ENCODE results near the gene KNDC1. TPM values are rescaled to one million over a fixed set of nuclear protein-coding genes. Genes with fewer than 3 reads are reported as not detected.

KNDC1 gene
- total and polyA plus RNA-seq, 2 donors (not counting 3 experiments of a cell fraction or from before 2014, with no cell fraction given), result not detected

DNA sequence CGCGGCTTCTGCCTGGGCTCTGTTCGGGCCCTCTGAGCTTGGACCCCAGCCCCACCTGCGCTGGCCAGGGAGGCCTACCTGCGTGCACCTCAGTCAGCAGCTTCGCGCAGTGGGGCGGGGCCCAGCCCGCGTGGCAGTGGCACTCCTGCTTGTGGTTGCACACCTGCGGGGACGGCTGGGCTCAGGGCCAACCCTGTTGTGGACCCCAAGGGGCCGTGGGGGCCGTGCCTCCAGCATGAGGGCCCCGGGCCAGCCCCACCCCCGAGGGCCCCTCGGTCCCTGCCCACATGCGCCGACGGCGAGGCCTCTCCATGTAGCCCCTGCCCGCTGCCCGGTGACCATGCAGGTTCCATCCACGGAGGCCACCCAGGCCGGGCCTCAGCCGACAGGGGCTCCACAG is 109.3 kb downstream of the KNDC1 start:
- no peak for DNase-seq (ENCODE audit: low read depth, low spot score)
- Histone ChIP-seq H2AFZ (ENCODE audit: low read depth, low read length) (no peak overlapping the region), H3K4me2 (ENCODE audit: insufficient read depth, low read length) (no peak overlapping the region), H3K4me3 (replicated peaks in 1 of 3; ENCODE audit: insufficient read depth in 1 of 3, low read depth in 1 of 3, low read length in 3 of 3) (no peak overlapping the region), H4K20me1 (replicated peaks; ENCODE audit: control insufficient read depth, extremely low read depth, insufficient read depth, low read length) (no peaks in the 10 kb centered on the region), H3K9ac (replicated peaks; ENCODE audit: extremely low read depth, insufficient read depth, low read length) (no peak overlapping the region), H3K9me3 (replicated peaks; ENCODE audit: control insufficient read depth, insufficient read depth, low read length) (no peaks in the 10 kb centered on the region), H3K27ac (ENCODE audit: insufficient read depth, low read depth, low read length) (no peak overlapping the region), H3K36me3 (ENCODE audit: control insufficient read depth in 2 of 2, extremely low read depth in 1 of 2, insufficient read depth in 2 of 2, low read length in 2 of 2) (no peaks in the 10 kb centered on the region), H3K4me1 (ENCODE audit: control insufficient read depth, extremely low read depth, insufficient read depth, low read length) (no peaks in the 10 kb centered on the region), H3K27me3 (ENCODE audit: control insufficient read depth in 2 of 2, insufficient read depth in 2 of 2, low read length in 2 of 2) (no peaks in the 10 kb centered on the region), H3K79me2 (ENCODE audit: control insufficient read depth, insufficient read depth, low read length) (no peaks in the 10 kb centered on the region), H3K9me1 (replicated peaks; ENCODE audit: control insufficient read depth, extremely low read depth, insufficient read depth, low read length) (no peaks in the 10 kb centered on the region)
- TF ChIP-seq, protein P1, sequence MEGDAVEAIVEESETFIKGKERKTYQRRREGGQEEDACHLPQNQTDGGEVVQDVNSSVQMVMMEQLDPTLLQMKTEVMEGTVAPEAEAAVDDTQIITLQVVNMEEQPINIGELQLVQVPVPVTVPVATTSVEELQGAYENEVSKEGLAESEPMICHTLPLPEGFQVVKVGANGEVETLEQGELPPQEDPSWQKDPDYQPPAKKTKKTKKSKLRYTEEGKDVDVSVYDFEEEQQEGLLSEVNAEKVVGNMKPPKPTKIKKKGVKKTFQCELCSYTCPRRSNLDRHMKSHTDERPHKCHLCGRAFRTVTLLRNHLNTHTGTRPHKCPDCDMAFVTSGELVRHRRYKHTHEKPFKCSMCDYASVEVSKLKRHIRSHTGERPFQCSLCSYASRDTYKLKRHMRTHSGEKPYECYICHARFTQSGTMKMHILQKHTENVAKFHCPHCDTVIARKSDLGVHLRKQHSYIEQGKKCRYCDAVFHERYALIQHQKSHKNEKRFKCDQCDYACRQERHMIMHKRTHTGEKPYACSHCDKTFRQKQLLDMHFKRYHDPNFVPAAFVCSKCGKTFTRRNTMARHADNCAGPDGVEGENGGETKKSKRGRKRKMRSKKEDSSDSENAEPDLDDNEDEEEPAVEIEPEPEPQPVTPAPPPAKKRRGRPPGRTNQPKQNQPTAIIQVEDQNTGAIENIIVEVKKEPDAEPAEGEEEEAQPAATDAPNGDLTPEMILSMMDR (IDR thresholded peaks at IDR 0.05; ENCODE audit: extremely low read depth in 1 of 2, insufficient read depth in 1 of 2, low read depth in 1 of 2, low read length in 2 of 2), result no peak
- TF ChIP-seq MYC (IDR thresholded peaks at IDR 0.05; ENCODE audit: low read depth, low read length), result no peak
- TF ChIP-seq, protein P2, sequence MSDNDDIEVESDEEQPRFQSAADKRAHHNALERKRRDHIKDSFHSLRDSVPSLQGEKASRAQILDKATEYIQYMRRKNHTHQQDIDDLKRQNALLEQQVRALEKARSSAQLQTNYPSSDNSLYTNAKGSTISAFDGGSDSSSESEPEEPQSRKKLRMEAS (IDR thresholded peaks at IDR 0.05; ENCODE audit: insufficient read depth, insufficient read length), result no peak
- no peak for TF ChIP-seq POLR2A (IDR thresholded peaks at IDR 0.05; ENCODE audit: low read depth, low read length)
- no peak for TF ChIP-seq JUN (IDR thresholded peaks at IDR 0.05; ENCODE audit: borderline replicate concordance, insufficient read depth, insufficient read length, low read depth)
- no peak for TF ChIP-seq POLR2AphosphoS5 (IDR thresholded peaks at IDR 0.05; ENCODE audit: insufficient read depth, low read depth, low read length)
- TF ChIP-seq FOS (IDR thresholded peaks at IDR 0.05; ENCODE audit: borderline replicate concordance, insufficient read depth, low read length), result no peak
- TF ChIP-seq EZH2 (IDR thresholded peaks at IDR 0.05; ENCODE audit: borderline replicate concordance, low read depth, low read length, severe bottlenecking), result no peak
- TF ChIP-seq GATA2 (IDR thresholded peaks at IDR 0.05; ENCODE audit: insufficient read depth, insufficient read length, low read depth, low read length), result no peak
- ChIA-PET POLR2A (no interaction called here), CTCF (no interaction called here)
- intact Hi-C loops (cut with micrococcal nuclease) (no loop called here), dilution Hi-C loops (cut with MboI; ENCODE audit: extremely low pct_ligation_motif_present, low sequenced_read_pairs) (no loop called here)
- no peak for FAIRE-seq
- BruUV-seq (replicated peaks), result no TSS peak
